ENCODE results near the gene FATE1. TPM values are rescaled to one million over a fixed set of nuclear protein-coding genes. Genes with fewer than 3 reads are reported as not detected.

The FATE1 gene
- total and polyA plus RNA-seq, 4 experiments from 2014 or later: not detected

- H3K9me3 Mint-ChIP-seq: no peaks in the 10 kb centered on the region
- ChIA-PET CTCF (ENCODE audit: partially characterized antibody) (no interaction called here), POLR2A (ENCODE audit: partially characterized antibody) (no interaction called here)
- H3K36me3 ChIP-seq (ENCODE audit: insufficient read depth, low read length): no peaks in the 10 kb centered on the region
- intact Hi-C loops (cut with micrococcal nuclease): no loop called here
- H3K4me1 Mint-ChIP-seq: no peaks in the 10 kb centered on the region
- no peak for DNase-seq
- no peaks in the 10 kb centered on the region for H3K27me3 ChIP-seq (ENCODE audit: insufficient read depth, low read length)
- H3K9me3 ChIP-seq (ENCODE audit: control insufficient read depth in 1 of 2, low read length in 2 of 2): no peaks in the 10 kb centered on the region
- H3K36me3 Mint-ChIP-seq: no peaks in the 10 kb centered on the region
- H3K27ac Mint-ChIP-seq: no peak overlapping the region
- no peak overlapping the region for H3K27ac ChIP-seq (ENCODE audit: low read depth, low read length)
- no peaks in the 10 kb centered on the region for H3K4me1 ChIP-seq (ENCODE audit: insufficient read depth, low read length)
- no peak overlapping the region for H3K4me3 Mint-ChIP-seq
- no peak overlapping the region for H3K4me3 ChIP-seq (ENCODE audit: low read length in 2 of 2)
- H3K27me3 Mint-ChIP-seq: peaks cover 0 to 12% of the 10 kb centered on the region in 2 donors
Observed at GRCh38 chrX:151754641-151755215, 38.9 kb downstream of the FATE1 start.

DNA sequence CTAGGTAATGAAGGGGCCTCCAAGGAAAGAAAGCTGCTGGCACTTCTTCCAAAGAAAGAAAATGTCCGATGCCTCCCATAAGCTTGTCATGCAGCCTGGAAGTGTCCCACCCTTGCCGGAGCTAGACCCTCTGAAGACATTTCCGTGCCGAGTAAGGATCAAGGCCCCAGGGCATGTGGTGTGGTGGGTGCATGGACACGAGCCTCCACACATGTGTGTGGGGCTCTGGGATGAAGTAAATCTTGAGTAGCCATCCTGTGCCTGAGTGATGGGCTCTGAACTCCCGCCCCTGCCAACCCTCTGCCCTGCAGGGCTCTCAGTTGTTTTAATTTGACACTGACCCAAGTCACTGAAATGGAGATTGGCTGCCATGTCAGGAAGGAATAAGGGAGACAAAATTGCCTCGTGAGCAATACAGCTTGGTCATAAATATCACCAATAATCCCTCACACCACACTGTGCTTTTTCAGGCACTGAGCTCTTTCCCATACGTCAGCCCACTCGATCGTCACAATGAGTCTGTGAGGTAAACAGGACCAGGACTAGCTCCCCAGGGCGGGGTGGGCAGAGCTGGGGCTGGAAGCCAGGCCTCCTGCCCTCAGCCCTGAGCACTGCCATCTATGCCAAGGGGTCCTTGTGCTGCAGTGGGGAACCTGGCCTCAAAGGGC lies 43.3 kb downstream of the FATE1 start:
- H3K4me1 Mint-ChIP-seq: no peaks in the 10 kb centered on the region
- H3K9me3 Mint-ChIP-seq: no peaks in the 10 kb centered on the region
- H3K9me3 ChIP-seq (ENCODE audit: control insufficient read depth in 1 of 2, low read length in 2 of 2): no peaks in the 10 kb centered on the region
- no peak overlapping the region for H3K4me3 Mint-ChIP-seq
- ChIA-PET POLR2A (ENCODE audit: partially characterized antibody) (no interaction called here), CTCF (ENCODE audit: partially characterized antibody) (no interaction called here)
- intact Hi-C loops (cut with micrococcal nuclease): no loop called here
- H3K27me3 Mint-ChIP-seq: peaks cover 0 to 3% of the 10 kb centered on the region in 2 donors
- H3K27me3 ChIP-seq (ENCODE audit: insufficient read depth, low read length): no peaks in the 10 kb centered on the region
- no peak for DNase-seq
- no peaks in the 10 kb centered on the region for H3K4me1 ChIP-seq (ENCODE audit: insufficient read depth, low read length)
- H3K27ac Mint-ChIP-seq: no peak overlapping the region
- H3K36me3 ChIP-seq (ENCODE audit: insufficient read depth, low read length): no peaks in the 10 kb centered on the region
- H3K27ac ChIP-seq (ENCODE audit: low read depth, low read length): no peak overlapping the region
- no peak overlapping the region for H3K4me3 ChIP-seq (ENCODE audit: low read length in 2 of 2)
- no peaks in the 10 kb centered on the region for H3K36me3 Mint-ChIP-seq

DNA sequence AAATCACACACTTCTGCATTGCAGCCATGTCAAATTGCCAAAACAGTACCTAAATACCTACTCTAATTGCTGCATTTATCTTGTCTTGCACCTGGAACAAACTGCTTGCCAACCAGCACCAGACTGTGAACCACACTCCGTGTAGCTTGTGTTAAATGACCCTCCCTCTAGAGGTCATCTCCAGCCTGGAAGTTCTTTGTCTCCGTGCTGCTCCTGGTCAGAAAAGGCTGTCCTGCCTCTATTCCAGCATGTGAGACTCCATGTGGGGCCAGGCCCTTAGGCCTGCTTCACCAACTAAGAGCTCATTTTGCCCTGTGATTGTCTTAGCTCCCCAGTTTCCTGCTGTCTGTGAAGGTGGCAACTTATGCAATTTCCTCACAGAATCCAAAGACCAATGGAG lies 47.0 kb downstream of the FATE1 start:
- H3K4me3 Mint-ChIP-seq: no peak overlapping the region
- CTCF ChIA-PET (ENCODE audit: partially characterized antibody): no interaction called here
- intact Hi-C loops (cut with micrococcal nuclease): no loop called here
- no peak overlapping the region for H3K27ac ChIP-seq (ENCODE audit: low read depth, low read length)
- no peak overlapping the region for H3K27ac Mint-ChIP-seq
- no peaks in the 10 kb centered on the region for H3K36me3 ChIP-seq (ENCODE audit: insufficient read depth, low read length)
- H3K9me3 Mint-ChIP-seq: peaks cover 0 to 4% (median 0%) of the 10 kb centered on the region in 8 donors
- no peak for DNase-seq
- H3K4me1 ChIP-seq (ENCODE audit: insufficient read depth, low read length): no peaks in the 10 kb centered on the region
- peaks cover 0 to 2% of the 10 kb centered on the region in 2 donors for H3K27me3 Mint-ChIP-seq
- no peaks in the 10 kb centered on the region for H3K27me3 ChIP-seq (ENCODE audit: insufficient read depth, low read length)
- H3K9me3 ChIP-seq (ENCODE audit: control insufficient read depth in 1 of 2, low read length in 2 of 2): no peaks in the 10 kb centered on the region
- no peak overlapping the region for H3K4me3 ChIP-seq (ENCODE audit: low read length in 2 of 2)
- no peaks in the 10 kb centered on the region for H3K4me1 Mint-ChIP-seq
- POLR2A ChIA-PET (ENCODE audit: partially characterized antibody): no interaction called here
- H3K36me3 Mint-ChIP-seq: no peaks in the 10 kb centered on the region

DNA sequence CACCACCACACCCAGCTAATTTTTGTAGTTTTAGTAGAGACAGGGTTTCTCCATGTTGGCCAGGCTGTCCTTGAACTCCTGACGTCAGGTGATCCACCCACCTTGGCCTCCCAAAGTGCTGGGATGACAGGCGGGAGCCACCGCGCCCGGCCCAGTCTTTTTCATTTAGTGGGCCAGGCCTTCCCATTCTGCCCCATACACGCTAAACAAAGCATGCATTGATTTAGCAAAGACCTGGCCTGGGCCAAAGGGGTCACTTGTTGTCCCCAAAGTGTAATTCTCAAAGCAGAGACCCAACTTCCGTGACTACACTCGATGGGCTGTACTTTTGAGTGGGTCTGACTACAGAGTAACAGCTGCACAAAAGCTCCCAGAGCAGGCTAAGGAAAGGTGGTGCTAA lies 47.9 kb downstream of the FATE1 start:
- ChIA-PET CTCF (ENCODE audit: partially characterized antibody) (no interaction called here), POLR2A (ENCODE audit: partially characterized antibody) (no interaction called here)
- DNase-seq: no peak
- H3K4me3 Mint-ChIP-seq: no peak overlapping the region
- Histone ChIP-seq H3K4me1 (ENCODE audit: insufficient read depth, low read length) (no peaks in the 10 kb centered on the region), H3K4me3 (ENCODE audit: low read length in 2 of 2) (no peak overlapping the region), H3K9me3 (ENCODE audit: control insufficient read depth in 1 of 2, low read length in 2 of 2) (no peaks in the 10 kb centered on the region), H3K36me3 (ENCODE audit: insufficient read depth, low read length) (no peaks in the 10 kb centered on the region), H3K27me3 (ENCODE audit: insufficient read depth, low read length) (no peaks in the 10 kb centered on the region), H3K27ac (ENCODE audit: low read depth, low read length) (no peak overlapping the region)
- no peaks in the 10 kb centered on the region for H3K36me3 Mint-ChIP-seq
- H3K27me3 Mint-ChIP-seq: peaks cover 0 to 2% of the 10 kb centered on the region in 2 donors
- peaks cover 0 to 4% (median 0%) of the 10 kb centered on the region in 8 donors for H3K9me3 Mint-ChIP-seq
- intact Hi-C loops (cut with micrococcal nuclease): no loop called here
- no peaks in the 10 kb centered on the region for H3K4me1 Mint-ChIP-seq
- no peak overlapping the region for H3K27ac Mint-ChIP-seq

GRCh38 chrX:151765026-151765425 lies 49.2 kb downstream of the FATE1 start:
- peaks cover 0 to 4% (median 0%) of the 10 kb centered on the region in 8 donors for H3K9me3 Mint-ChIP-seq
- no peaks in the 10 kb centered on the region for H3K9me3 ChIP-seq (ENCODE audit: control insufficient read depth in 1 of 2, low read length in 2 of 2)
- no peaks in the 10 kb centered on the region for H3K4me1 ChIP-seq (ENCODE audit: insufficient read depth, low read length)
- no peaks in the 10 kb centered on the region for H3K36me3 ChIP-seq (ENCODE audit: insufficient read depth, low read length)
- DNase-seq: no peak
- H3K27ac Mint-ChIP-seq: no peak overlapping the region
- H3K27me3 ChIP-seq (ENCODE audit: insufficient read depth, low read length): no peaks in the 10 kb centered on the region
- H3K4me3 Mint-ChIP-seq: no peak overlapping the region
- peaks cover 0 to 2% of the 10 kb centered on the region in 2 donors for H3K27me3 Mint-ChIP-seq
- CTCF ChIA-PET (ENCODE audit: partially characterized antibody): no interaction called here
- H3K4me1 Mint-ChIP-seq: no peaks in the 10 kb centered on the region
- H3K4me3 ChIP-seq (ENCODE audit: low read length in 2 of 2): no peak overlapping the region
- POLR2A ChIA-PET (ENCODE audit: partially characterized antibody): no interaction called here
- H3K27ac ChIP-seq (ENCODE audit: low read depth, low read length): no peak overlapping the region
- intact Hi-C loops (cut with micrococcal nuclease): no loop called here
- no peaks in the 10 kb centered on the region for H3K36me3 Mint-ChIP-seq

GRCh38 chrX:151771726-151772125 lies 55.9 kb downstream of the FATE1 start:
- H3K27me3 Mint-ChIP-seq: peaks cover 0 to 2% of the 10 kb centered on the region in 2 donors

More at GRCh38 chrX:151771726-151772125, 55.9 kb downstream of the FATE1 start:
- Mint-ChIP-seq H3K36me3 (no peaks in the 10 kb centered on the region), H3K27ac (no peak overlapping the region), H3K9me3 (peaks cover 0 to 4% (median 0%) of the 10 kb centered on the region in 8 donors), H3K4me3 (no peak overlapping the region), H3K4me1 (no peaks in the 10 kb centered on the region)
- no peak for DNase-seq
- POLR2A ChIA-PET (ENCODE audit: partially characterized antibody): no interaction called here
- no peaks in the 10 kb centered on the region for H3K4me1 ChIP-seq (ENCODE audit: insufficient read depth, low read length)
- no peak overlapping the region for H3K27ac ChIP-seq (ENCODE audit: low read depth, low read length)
- CTCF ChIA-PET (ENCODE audit: partially characterized antibody): no interaction called here
- H3K4me3 ChIP-seq (ENCODE audit: low read length in 2 of 2): no peak overlapping the region
- H3K36me3 ChIP-seq (ENCODE audit: insufficient read depth, low read length): no peaks in the 10 kb centered on the region
- intact Hi-C loops (cut with micrococcal nuclease): no loop called here
- H3K9me3 ChIP-seq (ENCODE audit: control insufficient read depth in 1 of 2, low read length in 2 of 2): no peaks in the 10 kb centered on the region
- no peaks in the 10 kb centered on the region for H3K27me3 ChIP-seq (ENCODE audit: insufficient read depth, low read length)

Measured in CD4-positive, alpha-beta memory T cell (primary cell).